ENCODE results near the gene OVAAL.

The OVAAL gene

GRCh38 chr1:180528868-180529470, 29.8 kb upstream of the OVAAL start:
- H3K4me3 ChIP-seq (ENCODE audit: control insufficient read depth, low read depth, low read length) = no peak overlapping the region
- DNase-seq (ENCODE audit: low read depth) = peak; percentile 35
- no peak for TF ChIP-seq CTCF (conservative IDR thresholded peaks at IDR 0.05; ENCODE audit: control insufficient read depth, insufficient read depth, low read depth, low read length)

GRCh38 chr1:180530501-180530900, 28.3 kb upstream of the OVAAL start:
- H3K4me3 ChIP-seq (ENCODE audit: control insufficient read depth, low read depth, low read length) = no peak overlapping the region
- no peak for TF ChIP-seq CTCF (conservative IDR thresholded peaks at IDR 0.05; ENCODE audit: control insufficient read depth, insufficient read depth, low read depth, low read length)
- peak; percentile 57 for DNase-seq (ENCODE audit: low read depth)

GRCh38 chr1:180532854-180533253, 25.9 kb upstream of the OVAAL start:
- no peak for DNase-seq (ENCODE audit: low read depth)
- H3K4me3 ChIP-seq (ENCODE audit: control insufficient read depth, low read depth, low read length) = no peak overlapping the region
- TF ChIP-seq CTCF (conservative IDR thresholded peaks at IDR 0.05; ENCODE audit: control insufficient read depth, insufficient read depth, low read depth, low read length) = no peak

- DNase-seq (ENCODE audit: low read depth) = peak; percentile 62
- no peak overlapping the region for H3K4me3 ChIP-seq (ENCODE audit: control insufficient read depth, low read depth, low read length)
- peak; percentile 89 for TF ChIP-seq CTCF (conservative IDR thresholded peaks at IDR 0.05; ENCODE audit: control insufficient read depth, insufficient read depth, low read depth, low read length)
Observed at GRCh38 chr1:180533266-180533987, 25.3 kb upstream of the OVAAL start.

GRCh38 chr1:180534214-180534613, 24.6 kb upstream of the OVAAL start:
- DNase-seq (ENCODE audit: low read depth) = no peak
- no peak overlapping the region for H3K4me3 ChIP-seq (ENCODE audit: control insufficient read depth, low read depth, low read length)
- TF ChIP-seq CTCF (conservative IDR thresholded peaks at IDR 0.05; ENCODE audit: control insufficient read depth, insufficient read depth, low read depth, low read length) = no peak

- no peak for DNase-seq (ENCODE audit: low read depth)
- no peak for TF ChIP-seq CTCF (conservative IDR thresholded peaks at IDR 0.05; ENCODE audit: control insufficient read depth, insufficient read depth, low read depth, low read length)
- no peak overlapping the region for H3K4me3 ChIP-seq (ENCODE audit: control insufficient read depth, low read depth, low read length)
Observed at GRCh38 chr1:180535418-180535999, 23.3 kb upstream of the OVAAL start.

Measured in fibroblast of mammary gland (primary cell).